Mammary epithelial cell (primary cell): ENCODE data around the gene WNT10A.
A peak's percentile ranks its signal among the peaks of the same experiment; 100 is the strongest.

Experiments
- CTCF ChIP-seq, 2 donors: IDR thresholded peaks in 1 of 2; conservative IDR thresholded peaks in 1 of 2; 2 replicates each; pipeline ENCODE4 v1.5.1; 2011 to 2012; ENCODE audit warnings: inconsistent platforms in 2 of 2, low read length in 2 of 2, mild to moderate bottlenecking in 2 of 2, control low read depth in 1 of 2, low read depth in 1 of 2; ENCODE audit not compliant: insufficient read depth in 1 of 2; ENCODE audit errors: extremely low read depth in 1 of 2
- EZH2 ChIP-seq: IDR thresholded peaks from 2 replicates; pipeline ENCODE4 v1.6.1; 2012; ENCODE audit warnings: low read length, inconsistent platforms, borderline replicate concordance

- no peak for TF ChIP-seq CTCF (conservative IDR thresholded peaks at IDR 0.05 in 1 of 2, IDR thresholded peaks at IDR 0.05 in 1 of 2; ENCODE audit: extremely low read depth in 1 of 2, insufficient read depth in 1 of 2, low read depth in 1 of 2, low read length in 2 of 2)
- peak; percentile 55 for TF ChIP-seq EZH2
Measured at GRCh38 chr2:218858671-218859555, 21.7 kb upstream of the WNT10A start.
